ENCODE measurements around the gene SNAP47.

The SNAP47 gene

DNA sequence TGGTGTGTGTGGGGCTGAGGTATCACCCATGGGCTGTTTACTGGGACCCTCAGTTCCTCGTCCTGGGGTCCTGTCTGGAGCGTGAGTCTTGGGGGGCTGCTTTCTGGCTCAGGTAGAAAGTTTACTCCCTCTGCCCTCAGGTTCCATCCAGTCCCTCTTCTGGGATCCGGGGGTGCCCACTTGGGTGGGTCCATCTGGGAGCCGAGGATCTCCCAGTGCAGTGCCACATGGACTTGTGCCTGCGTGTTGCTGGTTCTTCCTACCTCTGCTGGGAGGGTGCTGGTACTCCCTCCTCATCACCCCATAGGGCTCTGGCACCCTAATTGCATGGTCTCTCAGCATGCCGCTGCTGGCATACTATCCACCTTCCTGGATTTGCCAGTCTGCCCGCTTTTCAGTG, 14.0 kb downstream of the SNAP47 start:
- TF ChIP-seq, protein P1, sequence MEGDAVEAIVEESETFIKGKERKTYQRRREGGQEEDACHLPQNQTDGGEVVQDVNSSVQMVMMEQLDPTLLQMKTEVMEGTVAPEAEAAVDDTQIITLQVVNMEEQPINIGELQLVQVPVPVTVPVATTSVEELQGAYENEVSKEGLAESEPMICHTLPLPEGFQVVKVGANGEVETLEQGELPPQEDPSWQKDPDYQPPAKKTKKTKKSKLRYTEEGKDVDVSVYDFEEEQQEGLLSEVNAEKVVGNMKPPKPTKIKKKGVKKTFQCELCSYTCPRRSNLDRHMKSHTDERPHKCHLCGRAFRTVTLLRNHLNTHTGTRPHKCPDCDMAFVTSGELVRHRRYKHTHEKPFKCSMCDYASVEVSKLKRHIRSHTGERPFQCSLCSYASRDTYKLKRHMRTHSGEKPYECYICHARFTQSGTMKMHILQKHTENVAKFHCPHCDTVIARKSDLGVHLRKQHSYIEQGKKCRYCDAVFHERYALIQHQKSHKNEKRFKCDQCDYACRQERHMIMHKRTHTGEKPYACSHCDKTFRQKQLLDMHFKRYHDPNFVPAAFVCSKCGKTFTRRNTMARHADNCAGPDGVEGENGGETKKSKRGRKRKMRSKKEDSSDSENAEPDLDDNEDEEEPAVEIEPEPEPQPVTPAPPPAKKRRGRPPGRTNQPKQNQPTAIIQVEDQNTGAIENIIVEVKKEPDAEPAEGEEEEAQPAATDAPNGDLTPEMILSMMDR (conservative IDR thresholded peaks at IDR 0.05; ENCODE audit: low read depth, low read length) = no peak
- no peak overlapping the region for H3K4me3 ChIP-seq (ENCODE audit: low read length)
- no peak for DNase-seq (ENCODE audit: low read depth)

DNA sequence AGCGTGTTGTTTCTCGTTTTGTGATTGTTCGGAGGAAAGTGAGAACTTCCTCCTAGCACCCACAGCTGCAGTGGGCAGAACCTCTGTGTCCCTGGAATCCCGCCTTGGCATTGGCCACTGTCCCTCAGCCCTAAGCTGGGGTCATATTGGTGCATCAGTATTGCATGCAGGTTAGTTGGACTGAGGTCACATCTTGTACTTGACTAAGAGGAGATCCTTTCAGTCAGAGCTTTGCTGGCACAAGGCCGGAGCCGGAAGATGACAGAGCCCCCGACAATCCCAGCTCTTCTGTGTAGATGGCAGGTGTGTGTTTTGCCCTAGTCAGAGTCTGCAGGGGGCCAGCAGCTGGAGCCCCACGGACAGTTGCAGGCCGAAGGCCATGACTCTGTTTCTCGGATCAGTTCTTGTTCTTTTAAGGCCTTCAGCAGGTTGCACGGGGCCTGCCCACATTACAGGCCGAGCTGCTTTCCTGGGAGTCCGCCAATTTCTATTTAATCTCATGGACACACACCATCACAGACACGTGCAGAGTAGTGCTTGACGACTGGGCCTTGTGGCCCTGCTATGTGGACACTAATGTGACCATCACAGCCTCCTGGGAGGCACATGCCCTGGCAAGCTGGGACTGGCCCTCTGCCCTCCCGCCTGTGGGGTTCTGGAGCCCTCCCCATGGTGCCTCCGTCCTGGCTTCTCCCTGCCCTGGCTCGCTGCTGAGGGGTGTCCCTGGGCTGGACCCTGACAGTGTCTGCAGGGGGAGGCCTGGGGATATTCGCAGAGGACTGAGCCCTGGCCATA, 14.9 kb downstream of the SNAP47 start:
- no peak for DNase-seq (ENCODE audit: low read depth)
- no peak overlapping the region for H3K4me3 ChIP-seq (ENCODE audit: low read length)
- TF ChIP-seq, protein P1 (conservative IDR thresholded peaks at IDR 0.05; ENCODE audit: low read depth, low read length) = no peak

DNA sequence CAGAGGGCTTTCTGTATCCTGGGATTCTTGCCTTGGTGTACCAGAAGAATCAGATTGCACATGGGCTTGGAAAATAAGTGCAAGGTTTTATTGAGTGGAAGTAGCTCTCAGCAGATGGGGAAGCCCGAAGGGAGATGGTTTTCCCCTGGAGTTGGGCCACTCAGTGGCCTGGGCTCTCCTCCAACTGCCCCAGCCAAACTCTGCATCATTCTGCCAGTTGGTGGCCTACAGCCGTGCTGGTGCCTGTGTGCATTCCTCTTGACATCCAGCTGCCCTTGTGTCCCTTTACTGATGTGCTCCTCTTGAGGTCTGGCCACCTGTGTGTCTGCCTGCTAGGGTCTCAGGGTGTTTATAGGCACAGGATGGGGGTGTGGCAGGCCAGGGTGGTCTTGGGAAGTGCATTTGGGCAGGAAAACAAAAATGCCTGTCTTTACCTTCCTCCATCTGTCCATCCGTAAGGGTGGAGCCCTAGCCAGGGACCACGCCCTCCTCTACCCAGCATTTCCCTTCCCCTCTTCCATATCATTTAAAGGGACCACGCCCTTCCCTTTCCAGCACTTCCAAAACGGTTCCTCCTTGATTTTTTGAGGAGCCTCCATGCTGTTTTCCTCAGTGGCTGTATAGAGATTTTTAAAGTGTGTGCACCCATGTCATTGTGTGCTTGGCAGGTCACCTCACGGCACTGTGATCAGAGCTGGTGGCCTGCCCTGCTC, 18.9 kb downstream of the SNAP47 start:
- H3K4me3 ChIP-seq (ENCODE audit: low read length) = no peak overlapping the region
- TF ChIP-seq, protein P1 (conservative IDR thresholded peaks at IDR 0.05; ENCODE audit: low read depth, low read length) = no peak
- DNase-seq (ENCODE audit: low read depth) = no peak

DNA sequence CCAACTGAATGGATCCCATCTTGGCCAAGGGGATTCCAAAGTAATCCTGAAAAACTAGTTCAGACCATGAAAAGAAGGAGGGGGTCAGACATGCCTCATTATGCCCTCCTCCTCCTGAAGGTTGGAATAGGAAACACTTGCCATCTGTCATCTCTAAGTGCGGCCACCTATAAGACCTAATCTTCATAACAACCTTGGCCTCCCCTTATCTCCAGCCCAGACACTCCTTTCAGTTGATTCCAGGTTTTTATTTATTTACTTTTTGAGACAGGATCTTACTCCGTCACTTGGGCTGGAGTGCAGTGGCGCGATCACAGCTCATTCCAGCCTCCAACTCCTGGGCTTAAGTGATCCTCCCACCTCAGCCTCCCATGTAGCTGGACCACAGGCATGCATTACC, 19.7 kb downstream of the SNAP47 start:
- no peak overlapping the region for H3K4me3 ChIP-seq (ENCODE audit: low read length)
- TF ChIP-seq, protein P1 (conservative IDR thresholded peaks at IDR 0.05; ENCODE audit: low read depth, low read length) = no peak
- DNase-seq (ENCODE audit: low read depth) = no peak

DNA sequence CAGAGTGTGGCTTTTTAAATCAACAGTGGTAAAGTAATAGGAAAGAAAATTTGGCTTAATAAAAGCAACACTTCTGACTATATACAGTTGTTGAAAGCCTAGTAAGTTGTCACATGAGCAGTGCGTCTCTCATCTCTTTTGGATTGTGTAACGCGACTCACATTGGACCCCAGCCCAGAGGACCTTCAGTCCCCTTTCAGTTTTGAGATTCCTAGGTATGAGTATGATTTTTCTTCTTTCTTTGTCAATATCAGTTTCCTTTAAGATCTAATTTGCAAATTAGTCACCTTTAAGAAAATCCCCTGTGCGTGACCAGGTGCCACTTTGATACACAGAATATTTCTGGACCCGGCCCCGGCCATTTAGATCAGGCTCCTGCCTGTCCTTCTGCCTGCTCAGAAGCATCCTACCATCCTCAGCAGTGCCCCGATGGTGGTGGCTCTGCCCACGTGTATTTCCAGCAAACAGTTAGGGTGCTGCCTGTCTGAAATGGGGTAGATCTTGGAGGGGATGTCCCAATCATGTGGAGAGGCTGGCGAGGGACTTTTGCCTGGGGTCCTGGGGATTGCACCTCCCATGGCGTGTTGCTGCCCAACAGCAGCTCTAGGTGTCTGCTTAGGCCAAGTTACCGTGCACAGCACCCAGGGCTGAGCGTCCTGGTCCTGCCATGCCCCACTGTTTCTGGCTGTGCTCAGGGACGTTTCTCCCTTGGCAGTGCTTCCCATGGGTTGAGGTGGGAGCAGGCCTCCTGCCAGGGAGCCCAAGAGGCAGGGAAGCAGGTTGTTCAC, 21.1 kb downstream of the SNAP47 start:
- TF ChIP-seq, protein P1 (conservative IDR thresholded peaks at IDR 0.05; ENCODE audit: low read depth, low read length) = no peak
- DNase-seq (ENCODE audit: low read depth) = no peak
- H3K4me3 ChIP-seq (ENCODE audit: low read length) = no peak overlapping the region

DNA sequence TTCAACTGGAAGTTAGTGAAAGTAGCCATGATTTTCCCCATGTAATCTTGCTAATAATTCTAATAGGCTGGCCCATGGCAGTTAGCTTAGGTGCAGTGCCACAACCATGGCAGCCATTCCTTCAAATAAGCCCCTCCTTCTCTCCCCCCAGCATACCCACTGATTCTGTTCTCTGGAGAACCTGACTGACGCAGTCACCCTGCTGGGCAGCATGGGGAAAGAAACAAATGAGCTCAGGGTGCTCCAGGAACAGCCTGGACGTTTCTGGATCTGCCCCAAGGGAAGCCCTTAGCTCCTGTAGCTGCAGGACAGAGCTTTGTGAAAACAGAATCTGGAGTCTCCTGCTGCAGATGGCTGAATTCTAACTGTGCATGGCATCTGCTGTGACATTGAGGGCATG, 22.5 kb downstream of the SNAP47 start:
- no peak for DNase-seq (ENCODE audit: low read depth)
- H3K4me3 ChIP-seq (ENCODE audit: low read length) = no peak overlapping the region
- TF ChIP-seq, protein P1 (conservative IDR thresholded peaks at IDR 0.05; ENCODE audit: low read depth, low read length) = no peak
